Suppressor macrophage treated with lipopolysaccharide for 1 hour (primary cell): Measurements from ENCODE around the gene KATNA1.
"Not testable (repeated sequence)": the region's sequence is repeated elsewhere in the genome, so short reads cannot be mapped to it uniquely, and the experiment has no call there.

Source experiments
- DNase-seq, 3 donors: peaks; one replicate each; pipeline ENCODE4 v3.0.0-alpha.2; 2020 to 2022

KATNA1 gene

GRCh38 chr6:149648148-149649145 lies at the start of gene KATNA1:
KATNA1 (minus strand) TSS chr6:149648714; CDS start chr6:149638547, 10,167 bp downstream.
- peak; percentile 92 to 97 (median 95) for DNase-seq

GRCh38 chr6:149698175-149698574 lies 49.7 kb upstream of the KATNA1 start:
- no peak for DNase-seq

- no peak for DNase-seq
Observed at GRCh38 chr6:149696901-149697300, 48.4 kb upstream of the KATNA1 start.

- DNase-seq: no peak
Observed at GRCh38 chr6:149694921-149695320, 46.4 kb upstream of the KATNA1 start.

GRCh38 chr6:149691201-149691600 lies 42.7 kb upstream of the KATNA1 start:
- no peak for DNase-seq

GRCh38 chr6:149686230-149686629 lies 37.7 kb upstream of the KATNA1 start:
- DNase-seq: no peak

GRCh38 chr6:149683256-149683859 lies 34.8 kb upstream of the KATNA1 start:
- no peak for DNase-seq

GRCh38 chr6:149681845-149682244 lies 33.3 kb upstream of the KATNA1 start:
- not testable (repeated sequence) for DNase-seq

- no peak for DNase-seq
Observed at GRCh38 chr6:149681209-149681608, 32.7 kb upstream of the KATNA1 start.

- DNase-seq: no peak
Observed at GRCh38 chr6:149680503-149680902, 32.0 kb upstream of the KATNA1 start.

- DNase-seq: not testable (repeated sequence)
Observed at GRCh38 chr6:149672265-149672664, 23.8 kb upstream of the KATNA1 start.

GRCh38 chr6:149660028-149660427 lies 11.5 kb upstream of the KATNA1 start:
- no peak for DNase-seq

GRCh38 chr6:149657441-149657840 lies 8.9 kb upstream of the KATNA1 start:
- no peak for DNase-seq

GRCh38 chr6:149651056-149651455 lies 2.5 kb upstream of the KATNA1 start:
- DNase-seq: no peak

- DNase-seq: no peak
Observed at GRCh38 chr6:149646599-149646998, 1.9 kb downstream of the KATNA1 start.

GRCh38 chr6:149642829-149643580 lies 5.5 kb downstream of the KATNA1 start:
- DNase-seq: peak in 1 of 3 donors; percentile 20

GRCh38 chr6:149636124-149636523 lies 12.4 kb downstream of the KATNA1 start:
- no peak for DNase-seq

- DNase-seq: no peak
Observed at GRCh38 chr6:149634315-149634714, 14.2 kb downstream of the KATNA1 start.

- peak; percentile 43 to 58 (median 57) for DNase-seq
Observed at GRCh38 chr6:149628875-149629510, 19.5 kb downstream of the KATNA1 start.

- DNase-seq: no peak
Observed at GRCh38 chr6:149627672-149628071, 20.8 kb downstream of the KATNA1 start.

- no peak for DNase-seq
Observed at GRCh38 chr6:149615805-149616204, 32.7 kb downstream of the KATNA1 start.

GRCh38 chr6:149614337-149614736 lies 34.2 kb downstream of the KATNA1 start:
- peak; percentile 35 to 68 (median 45) for DNase-seq
